Gastrocnemius medialis (tissue), 4 donors: ENCODE measurements around the gene VPS26C. TPM values are rescaled to one million over a fixed set of nuclear protein-coding genes. Genes with fewer than 3 reads are reported as not detected.
"Not testable (repeated sequence)": the region's sequence is repeated elsewhere in the genome, so short reads cannot be mapped to it uniquely, and the experiment has no call there.

ENCODE experiments used
- ATAC-seq, 2 donors: fragments of 150-250 bp; one replicate each; pipeline ENCODE4 v1.9.1; 2016
- DNase-seq, 2 donors: peaks; one replicate each; pipeline ENCODE4 v3.0.0-alpha.2; 2019
- H3K27ac ChIP-seq, 4 donors: fragments of 200-600 bp; sonication (generic); 1 replicate in 1 of 4; 2 replicates in 3 of 4; pipeline ENCODE4 v1.5.1; 2016 to 2018; ENCODE audit warnings: mild to moderate bottlenecking in 2 of 4, moderate library complexity in 1 of 4
- H3K27me3 ChIP-seq, 3 donors: fragments of 200-600 bp; sonication (generic) in 2 of 3; 1 replicate in 1 of 3; 2 replicates in 2 of 3; pipeline versions ENCODE4 v1.5.1 to v1.6.0; 2016 to 2019; ENCODE audit warnings: mild to moderate bottlenecking in 1 of 3, moderate library complexity in 1 of 3
- H3K36me3 ChIP-seq, 2 donors: fragments of 200-600 bp; sonication (generic) in 1 of 2; one replicate each; pipeline ENCODE4 v1.5.1; 2017 to 2018
- H3K4me1 ChIP-seq, 2 donors: fragments of 200-600 bp; sonication (generic) in 1 of 2; one replicate each; pipeline ENCODE4 v1.5.1; 2016 to 2017; ENCODE audit warnings: mild to moderate bottlenecking in 2 of 2
- H3K4me3 ChIP-seq, 4 donors: fragments of 200-600 bp; sonication (generic) in 3 of 4; 1 replicate in 1 of 4; 2 replicates in 3 of 4; pipeline ENCODE4 v1.5.1; 2016 to 2019; ENCODE audit warnings: mild to moderate bottlenecking in 2 of 4
- H3K9me3 ChIP-seq, 3 donors: fragments of 200-600 bp; sonication (generic) in 2 of 3; 1 replicate in 1 of 3; 2 replicates in 2 of 3; pipeline ENCODE4 v1.5.1; 2016 to 2019
- POLR2A ChIP-seq, 2 donors: fragments of 450-650 bp; IDR thresholded peaks; one replicate each; pipeline ENCODE4 v1.6.1; 2017; ENCODE audit warnings: antibody characterized with exemption in 2 of 2, mild to moderate bottlenecking in 2 of 2, moderate library complexity in 2 of 2
- in situ Hi-C, 4 donors: fragments of 200-750 bp; cut with MboI; loops; one replicate each; pipeline versions ENCODE4 v1.15.0 to v1.8.0; 2017; ENCODE audit warnings: low sequenced_read_pairs in 4 of 4
- intact Hi-C: fragments of 100-400 bp; cut with DNase I; formaldehyde crosslinking; loops from one replicate; pipeline ENCODE4 v1.15.1; 2023; ENCODE audit warnings: low total_unique reads
- total RNA-seq, 4 donors: library from RNA; depleted of rRNA; stranded (reverse); fragments of >200 nt; gene quantifications; one replicate each; pipeline versions ENCODE4 v1.1.0 to v1.2.3, GENCODE V29; 2016
- TF ChIP-seq, protein P1 (sequence below), 5 experiments: fragments of 450-650 bp in 3 of 5; fragments of 200-600 bp in 2 of 5; sonication (generic) in 2 of 5; IDR thresholded peaks in 4 of 5; conservative IDR thresholded peaks in 1 of 5; 1 replicate in 4 of 5; 2 replicates in 1 of 5; pipeline ENCODE4 v1.5.1; 2016 to 2019; ENCODE audit warnings: antibody characterized with exemption in 5 of 5, mild to moderate bottlenecking in 3 of 5, moderate library complexity in 3 of 5

VPS26C gene
- 10 to 100 TPM; 57.6 to 82.7 (median 75.4) TPM for total RNA-seq

DNA sequence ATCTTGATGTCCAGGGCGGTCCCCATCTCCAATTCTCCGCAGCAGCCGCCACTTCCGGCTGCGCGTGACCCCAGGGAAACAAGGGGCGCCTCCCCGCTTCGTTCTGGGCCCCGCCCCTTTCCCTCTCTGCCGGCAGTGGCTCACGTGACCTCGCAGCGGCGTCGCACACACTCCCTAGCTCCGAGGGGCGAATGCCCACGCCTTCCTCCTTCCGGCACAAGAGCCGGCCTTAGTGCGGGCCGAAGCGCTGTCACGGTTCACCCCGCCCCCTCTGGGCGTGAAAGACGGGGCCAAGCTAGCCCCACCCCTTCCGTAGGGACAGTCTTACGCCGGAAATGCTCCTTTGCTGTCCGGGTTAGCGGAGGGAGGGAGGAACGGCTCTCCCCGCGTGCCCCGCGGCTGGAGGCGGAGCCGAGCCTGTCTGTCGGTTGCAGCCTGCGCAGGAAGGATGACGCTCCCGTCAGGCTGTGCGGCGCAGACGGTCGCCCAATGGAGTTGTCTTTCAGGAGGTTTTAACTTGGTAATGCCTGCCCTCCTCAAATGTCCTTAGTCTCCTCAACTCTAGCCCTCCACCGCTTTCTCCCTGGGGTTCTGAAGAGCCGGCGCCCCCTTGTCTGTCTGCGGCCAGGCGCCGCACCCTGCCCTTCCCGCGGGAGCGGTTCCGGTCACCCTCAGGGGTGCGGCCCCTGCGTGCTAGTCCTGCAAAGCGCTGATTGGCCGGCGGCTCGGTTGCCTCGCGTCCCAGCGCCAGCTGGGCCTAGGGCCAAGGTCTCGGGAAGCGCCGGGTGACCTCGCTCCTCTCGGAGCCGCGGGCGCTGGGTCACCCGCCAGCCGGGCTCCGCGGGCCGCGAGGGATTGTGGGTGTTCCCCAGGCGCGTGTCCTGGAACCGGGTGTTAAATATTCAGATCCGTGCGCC, at the start of gene VPS26C:
TSS of gene VPS26C (minus strand) at position 66 of the 917 bp plus-strand sequence. CDS start at position 26, 40 bp downstream.
- Histone ChIP-seq H3K27ac (peak within 1 kb of the TSS; percentile 89 to 97 (median 96)), H3K4me3 (peak within 1 kb of the TSS; percentile 72 to 90 (median 84)), H3K4me1 (peaks cover 37 to 41% of the 10 kb centered on the region in 2 donors), H3K9me3 (no peaks in the 10 kb centered on the region), H3K36me3 (no peaks in the 10 kb centered on the region), H3K27me3 (no peaks in the 10 kb centered on the region)
- ATAC-seq = peak; percentile 88 to 94
- intact Hi-C loops (loop anchor here (1.0 to 2.0 kb wide), 5 partner anchors 47 to 296 kb away; partner anchors contain the start of gene DYRK1A), in situ Hi-C loops (loop anchor here in 2 of 4 donors (10.0 to 25.0 kb wide), 3 partner anchors 95 to 295 kb away; partner anchors contain the start of gene DYRK1A (in 1 of the 2))
- DNase-seq = peak; percentile 97 to 99
- peak; percentile 88 to 92 for TF ChIP-seq POLR2A (IDR thresholded peaks at IDR 0.05)
- TF ChIP-seq, protein P1, sequence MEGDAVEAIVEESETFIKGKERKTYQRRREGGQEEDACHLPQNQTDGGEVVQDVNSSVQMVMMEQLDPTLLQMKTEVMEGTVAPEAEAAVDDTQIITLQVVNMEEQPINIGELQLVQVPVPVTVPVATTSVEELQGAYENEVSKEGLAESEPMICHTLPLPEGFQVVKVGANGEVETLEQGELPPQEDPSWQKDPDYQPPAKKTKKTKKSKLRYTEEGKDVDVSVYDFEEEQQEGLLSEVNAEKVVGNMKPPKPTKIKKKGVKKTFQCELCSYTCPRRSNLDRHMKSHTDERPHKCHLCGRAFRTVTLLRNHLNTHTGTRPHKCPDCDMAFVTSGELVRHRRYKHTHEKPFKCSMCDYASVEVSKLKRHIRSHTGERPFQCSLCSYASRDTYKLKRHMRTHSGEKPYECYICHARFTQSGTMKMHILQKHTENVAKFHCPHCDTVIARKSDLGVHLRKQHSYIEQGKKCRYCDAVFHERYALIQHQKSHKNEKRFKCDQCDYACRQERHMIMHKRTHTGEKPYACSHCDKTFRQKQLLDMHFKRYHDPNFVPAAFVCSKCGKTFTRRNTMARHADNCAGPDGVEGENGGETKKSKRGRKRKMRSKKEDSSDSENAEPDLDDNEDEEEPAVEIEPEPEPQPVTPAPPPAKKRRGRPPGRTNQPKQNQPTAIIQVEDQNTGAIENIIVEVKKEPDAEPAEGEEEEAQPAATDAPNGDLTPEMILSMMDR (IDR thresholded peaks at IDR 0.05 in 4 of 5, conservative IDR thresholded peaks at IDR 0.05 in 1 of 5) = peak in 1 of 5 experiments; percentile 32

DNA sequence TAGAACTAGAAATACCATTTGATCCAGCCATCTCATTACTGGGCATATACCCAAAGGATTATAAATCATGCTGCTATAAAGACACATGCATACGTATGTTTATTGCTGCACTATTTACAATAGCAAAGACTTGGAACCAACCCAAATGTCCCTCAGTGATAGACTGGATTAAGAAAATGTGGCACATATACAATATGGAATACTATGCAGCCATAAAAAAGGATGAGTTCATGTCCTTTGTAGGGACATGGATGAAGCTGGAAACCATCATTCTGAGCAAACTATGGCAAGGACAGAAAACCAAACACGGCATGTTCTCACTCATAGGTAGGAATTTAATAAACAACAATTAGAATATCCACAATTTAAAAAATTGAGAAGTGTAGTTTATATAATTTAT, 48.9 kb upstream of the VPS26C start:
- H3K9me3 ChIP-seq, DNase-seq, intact Hi-C loops, H3K27me3 ChIP-seq, H3K36me3 ChIP-seq, ATAC-seq, in situ Hi-C loops, H3K27ac ChIP-seq, H3K4me1 ChIP-seq, H3K4me3 ChIP-seq: not testable (repeated sequence)

DNA sequence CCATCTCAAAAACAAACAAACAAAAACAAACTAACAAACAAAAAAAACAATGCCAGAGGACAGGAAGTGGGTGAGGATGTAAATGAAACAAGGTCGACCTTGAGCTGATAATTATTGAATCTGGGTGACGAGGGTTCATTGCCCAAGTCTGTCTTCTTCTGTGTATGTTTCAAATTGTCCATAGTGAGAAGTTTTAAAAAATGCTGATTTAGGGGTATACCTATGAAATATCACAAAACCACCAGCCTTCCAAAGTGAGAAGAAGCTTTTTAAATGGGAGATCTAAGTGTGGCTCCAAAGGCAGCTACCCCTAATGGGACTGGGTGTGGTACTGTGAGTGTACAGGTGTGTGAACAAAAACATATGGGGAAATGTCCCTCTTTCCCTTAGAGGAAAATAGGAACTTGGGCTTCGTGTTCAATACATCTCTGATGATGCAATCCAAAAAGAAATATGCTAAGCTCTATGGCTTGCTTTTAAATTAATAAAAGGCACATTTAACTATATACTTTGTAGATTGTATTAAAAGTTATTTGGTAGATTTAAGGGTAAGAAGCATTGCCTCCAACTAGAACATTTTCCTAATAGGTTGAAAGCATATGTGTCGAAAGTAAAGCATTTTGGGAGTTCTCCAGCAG, 33.1 kb upstream of the VPS26C start:
- intact Hi-C loops (no loop called here), in situ Hi-C loops (no loop called here)
- Histone ChIP-seq H3K9me3 (no peaks in the 10 kb centered on the region), H3K36me3 (no peaks in the 10 kb centered on the region), H3K27me3 (no peaks in the 10 kb centered on the region), H3K4me3 (no peak overlapping the region), H3K4me1 (no peaks in the 10 kb centered on the region), H3K27ac (no peak overlapping the region)
- ATAC-seq (no peak), DNase-seq (no peak)
- TF ChIP-seq, protein P1 (IDR thresholded peaks at IDR 0.05 in 4 of 5, conservative IDR thresholded peaks at IDR 0.05 in 1 of 5) = no peak
- no peak for TF ChIP-seq POLR2A (IDR thresholded peaks at IDR 0.05)

- TF ChIP-seq, protein P1 (IDR thresholded peaks at IDR 0.05 in 4 of 5, conservative IDR thresholded peaks at IDR 0.05 in 1 of 5) = no peak
- no peak for TF ChIP-seq POLR2A (IDR thresholded peaks at IDR 0.05)
- H3K4me1 ChIP-seq = peaks cover 0 to 7% of the 10 kb centered on the region in 2 donors
- no peak for ATAC-seq
- no peak for DNase-seq
- no peaks in the 10 kb centered on the region for H3K27me3 ChIP-seq
- H3K9me3 ChIP-seq = no peaks in the 10 kb centered on the region
- intact Hi-C loops (no loop called here), in situ Hi-C loops (no loop called here)
- no peaks in the 10 kb centered on the region for H3K36me3 ChIP-seq
- no peak overlapping the region for H3K4me3 ChIP-seq
- no peak overlapping the region for H3K27ac ChIP-seq
These were observed 30.2 kb upstream of the VPS26C start for GRCh38 chr21:37297364-37297763.

GRCh38 chr21:37294679-37295078, 27.5 kb upstream of the VPS26C start:
- Histone ChIP-seq H3K27ac (no peak overlapping the region), H3K36me3 (no peaks in the 10 kb centered on the region), H3K9me3 (no peaks in the 10 kb centered on the region), H3K4me3 (no peak overlapping the region), H3K27me3 (no peaks in the 10 kb centered on the region), H3K4me1 (peaks cover 0 to 7% of the 10 kb centered on the region in 2 donors)
- TF ChIP-seq, protein P1 (IDR thresholded peaks at IDR 0.05 in 4 of 5, conservative IDR thresholded peaks at IDR 0.05 in 1 of 5) = no peak
- no peak for TF ChIP-seq POLR2A (IDR thresholded peaks at IDR 0.05)
- in situ Hi-C loops = no loop called here
- ATAC-seq (no peak), DNase-seq (no peak)
- intact Hi-C loops = no loop called here
